KMS-11 (cell line): Measurements from ENCODE around the gene MRPL45.

ENCODE experiments used
- H2AFZ ChIP-seq: fragments of 200-600 bp; sonication (generic); 2 replicates; pipeline ENCODE4 v1.6.1; 2016; ENCODE audit warnings: antibody characterized with exemption, mixed run types, low read depth
- H3K27ac ChIP-seq: fragments of 200-600 bp; sonication (generic); 2 replicates; pipeline ENCODE4 v1.6.1; 2016; ENCODE audit warnings: mild to moderate bottlenecking, mixed run types
- H3K27me3 ChIP-seq: fragments of 200-600 bp; sonication (generic); 2 replicates; pipeline ENCODE4 v1.6.1; 2017; ENCODE audit warnings: mild to moderate bottlenecking, low read depth, mixed run types, moderate library complexity; ENCODE audit not compliant: insufficient read depth
- H3K36me3 ChIP-seq: fragments of 200-600 bp; sonication (generic); 2 replicates; pipeline ENCODE4 v1.6.1; 2017; ENCODE audit warnings: mild to moderate bottlenecking, mixed run types; ENCODE audit not compliant: insufficient read depth
- H3K4me1 ChIP-seq: fragments of 200-600 bp; sonication (generic); 2 replicates; pipeline ENCODE4 v1.6.1; 2016; ENCODE audit warnings: mild to moderate bottlenecking, low read depth, mixed run types; ENCODE audit not compliant: poor library complexity, severe bottlenecking
- H3K4me2 ChIP-seq: fragments of 200-600 bp; sonication (generic); 2 replicates; pipeline ENCODE4 v1.7.0; 2016; ENCODE audit warnings: mild to moderate bottlenecking, mixed run types
- H3K4me3 ChIP-seq: fragments of 200-600 bp; sonication (generic); IDR thresholded peaks from 2 replicates; pipeline ENCODE4 v1.6.1; 2017; ENCODE audit warnings: low read depth, low read length, mixed read lengths; ENCODE audit not compliant: insufficient read depth
- H3K79me2 ChIP-seq: fragments of 200-600 bp; sonication (generic); 2 replicates; pipeline ENCODE4 v1.6.1; 2016; ENCODE audit warnings: low read depth, mixed run types; ENCODE audit not compliant: insufficient read depth
- H3K9ac ChIP-seq: fragments of 200-600 bp; sonication (generic); 2 replicates; pipeline ENCODE4 v1.6.1; 2016; ENCODE audit warnings: mild to moderate bottlenecking, mixed run types
- H4K20me1 ChIP-seq: fragments of 200-600 bp; sonication (generic); 2 replicates; pipeline ENCODE4 v1.6.1; 2016; ENCODE audit warnings: mild to moderate bottlenecking, mixed run types; ENCODE audit not compliant: insufficient read depth
- TF ChIP-seq, protein P1 (sequence below): fragments of 200-600 bp; sonication (generic); conservative IDR thresholded peaks from 2 replicates; pipeline ENCODE4 v1.6.1; 2017; ENCODE audit warnings: low read depth, mild to moderate bottlenecking, antibody characterized with exemption, low read length, moderate library complexity, mixed read lengths

The MRPL45 gene

DNA sequence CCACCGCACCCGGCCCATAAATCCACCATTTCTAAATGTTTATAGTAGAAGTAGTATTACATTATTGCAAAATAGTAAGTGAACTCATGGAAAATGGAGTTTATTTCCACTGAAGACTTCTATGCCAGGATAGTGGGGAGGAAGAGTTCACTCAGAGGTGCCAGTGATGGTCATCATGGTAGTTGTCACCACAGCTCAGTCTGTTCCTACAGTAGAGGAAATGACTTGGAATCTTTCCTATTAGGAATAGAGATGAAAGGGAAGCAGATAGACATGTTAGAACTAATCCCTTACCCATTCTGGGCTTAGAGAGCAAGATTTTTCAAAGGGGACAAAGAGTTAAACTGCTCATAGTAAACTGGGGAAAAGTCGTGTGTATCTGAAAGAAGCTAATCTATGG, 20.1 kb downstream of the MRPL45 start:
- Histone ChIP-seq H4K20me1 (no peaks in the 10 kb centered on the region), H2AFZ (no peak overlapping the region), H3K9ac (no peak overlapping the region), H3K4me2 (no peak overlapping the region), H3K79me2 (no peaks in the 10 kb centered on the region), H3K27ac (no peak overlapping the region), H3K27me3 (no peaks in the 10 kb centered on the region), H3K36me3 (no peaks in the 10 kb centered on the region), H3K4me1 (no peaks in the 10 kb centered on the region), H3K4me3 (no peak overlapping the region)
- TF ChIP-seq, protein P1, sequence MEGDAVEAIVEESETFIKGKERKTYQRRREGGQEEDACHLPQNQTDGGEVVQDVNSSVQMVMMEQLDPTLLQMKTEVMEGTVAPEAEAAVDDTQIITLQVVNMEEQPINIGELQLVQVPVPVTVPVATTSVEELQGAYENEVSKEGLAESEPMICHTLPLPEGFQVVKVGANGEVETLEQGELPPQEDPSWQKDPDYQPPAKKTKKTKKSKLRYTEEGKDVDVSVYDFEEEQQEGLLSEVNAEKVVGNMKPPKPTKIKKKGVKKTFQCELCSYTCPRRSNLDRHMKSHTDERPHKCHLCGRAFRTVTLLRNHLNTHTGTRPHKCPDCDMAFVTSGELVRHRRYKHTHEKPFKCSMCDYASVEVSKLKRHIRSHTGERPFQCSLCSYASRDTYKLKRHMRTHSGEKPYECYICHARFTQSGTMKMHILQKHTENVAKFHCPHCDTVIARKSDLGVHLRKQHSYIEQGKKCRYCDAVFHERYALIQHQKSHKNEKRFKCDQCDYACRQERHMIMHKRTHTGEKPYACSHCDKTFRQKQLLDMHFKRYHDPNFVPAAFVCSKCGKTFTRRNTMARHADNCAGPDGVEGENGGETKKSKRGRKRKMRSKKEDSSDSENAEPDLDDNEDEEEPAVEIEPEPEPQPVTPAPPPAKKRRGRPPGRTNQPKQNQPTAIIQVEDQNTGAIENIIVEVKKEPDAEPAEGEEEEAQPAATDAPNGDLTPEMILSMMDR: no peak

GRCh38 chr17:38320482-38320881, 23.5 kb downstream of the MRPL45 start:
- no peaks in the 10 kb centered on the region for H3K36me3 ChIP-seq
- H3K9ac ChIP-seq: no peak overlapping the region
- no peaks in the 10 kb centered on the region for H3K27me3 ChIP-seq
- H3K4me2 ChIP-seq: no peak overlapping the region
- TF ChIP-seq, protein P1: no peak
- H3K79me2 ChIP-seq: no peaks in the 10 kb centered on the region
- peaks cover 6% of the 10 kb centered on the region for H3K4me1 ChIP-seq
- no peaks in the 10 kb centered on the region for H4K20me1 ChIP-seq
- H2AFZ ChIP-seq: no peak overlapping the region
- H3K27ac ChIP-seq: no peak overlapping the region
- no peak overlapping the region for H3K4me3 ChIP-seq

DNA sequence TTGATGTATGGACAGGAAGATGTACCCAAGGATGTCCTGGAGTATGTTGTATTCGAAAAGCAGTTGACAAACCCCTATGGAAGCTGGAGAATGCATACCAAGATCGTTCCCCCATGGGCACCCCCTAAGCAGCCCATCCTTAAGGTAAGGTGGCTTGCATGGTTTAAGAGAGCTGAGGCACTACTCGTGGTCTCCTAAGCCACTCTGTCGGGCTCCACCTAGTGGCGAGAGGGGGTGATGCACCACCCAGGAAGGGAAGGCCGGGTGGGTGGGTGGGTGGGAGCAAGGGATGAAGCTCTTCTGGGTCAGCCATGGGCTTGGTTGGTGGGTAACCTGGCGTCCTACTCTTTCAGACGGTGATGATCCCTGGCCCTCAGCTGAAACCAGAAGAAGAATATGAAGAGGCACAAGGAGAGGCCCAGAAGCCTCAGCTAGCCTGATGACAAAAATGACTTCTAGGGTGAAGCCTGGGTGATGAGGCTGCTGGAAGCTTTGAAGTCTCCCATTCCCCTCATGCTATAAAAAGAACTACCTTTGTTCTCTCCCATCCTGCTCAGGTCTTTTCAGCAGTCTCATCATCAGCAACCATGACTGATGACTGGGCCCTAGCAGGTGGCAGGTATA, 25.3 kb downstream of the MRPL45 start:
- Histone ChIP-seq H3K4me3 (no peak overlapping the region), H2AFZ (no peak overlapping the region), H4K20me1 (no peaks in the 10 kb centered on the region), H3K79me2 (no peaks in the 10 kb centered on the region), H3K4me2 (no peak overlapping the region), H3K4me1 (peaks cover 6% of the 10 kb centered on the region), H3K9ac (no peak overlapping the region), H3K27ac (no peak overlapping the region), H3K36me3 (no peaks in the 10 kb centered on the region), H3K27me3 (no peaks in the 10 kb centered on the region)
- TF ChIP-seq, protein P1: peak; percentile 54

DNA sequence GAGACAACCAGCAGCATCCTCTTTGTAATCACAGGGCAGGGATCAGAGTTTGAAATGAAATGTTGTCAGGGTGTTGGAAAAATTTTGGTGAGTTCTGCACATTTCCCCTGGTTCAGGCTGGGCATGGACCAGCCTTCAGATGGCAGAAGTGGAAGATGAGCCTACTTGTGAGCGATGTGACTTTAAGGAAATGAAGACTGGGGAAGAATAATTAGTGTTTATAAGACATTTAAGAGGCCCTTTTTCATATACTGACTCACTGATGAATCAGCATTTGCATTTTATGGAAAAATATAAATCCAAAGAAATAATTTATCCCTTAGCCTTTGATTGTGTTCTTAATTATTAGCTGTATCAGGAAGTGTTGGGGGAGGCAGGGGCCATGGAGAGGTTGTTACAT, 25.9 kb downstream of the MRPL45 start:
- H3K27ac ChIP-seq: no peak overlapping the region
- TF ChIP-seq, protein P1: no peak; the same call in 1 of the 2 replicates
- no peak overlapping the region for H2AFZ ChIP-seq
- no peak overlapping the region for H3K4me2 ChIP-seq
- H3K79me2 ChIP-seq: no peaks in the 10 kb centered on the region
- no peak overlapping the region for H3K9ac ChIP-seq
- H3K36me3 ChIP-seq: no peaks in the 10 kb centered on the region
- no peaks in the 10 kb centered on the region for H3K27me3 ChIP-seq
- H3K4me3 ChIP-seq: no peak overlapping the region
- no peaks in the 10 kb centered on the region for H4K20me1 ChIP-seq
- H3K4me1 ChIP-seq: peaks cover 6% of the 10 kb centered on the region
